ENCODE measurements around the gene UBE4B. TPM values are rescaled to one million over a fixed set of nuclear protein-coding genes. Genes with fewer than 3 reads are reported as not detected.

The UBE4B gene
- total and polyA plus RNA-seq, 4 donors, result 7.5 to 25.5 (median 16.6) TPM

- no peak for TF ChIP-seq ATF3 (IDR thresholded peaks at IDR 0.05)
- TF ChIP-seq HNF4G (IDR thresholded peaks at IDR 0.05), result no peak
- TF ChIP-seq RXRA (IDR thresholded peaks at IDR 0.05), result no peak
- TF ChIP-seq CTCF (IDR thresholded peaks at IDR 0.05; ENCODE audit: low read depth, low read length, missing input control), result no peak
- no peak for TF ChIP-seq JUND (IDR thresholded peaks at IDR 0.05)
- Histone ChIP-seq H3K4me1 (ENCODE audit: control insufficient read depth in 4 of 4, insufficient read depth in 4 of 4, low read length in 3 of 4) (peaks cover 2 to 19% (median 14%) of the 10 kb centered on the region in 4 donors), H3K9me3 (ENCODE audit: control insufficient read depth in 4 of 4, low read length in 3 of 4) (no peaks in the 10 kb centered on the region), H3K27ac (ENCODE audit: low read depth in 1 of 2, low read length in 2 of 2) (no peak overlapping the region), H3K9ac (ENCODE audit: low read depth in 1 of 2, low read length in 2 of 2) (no peak overlapping the region), H3K27me3 (ENCODE audit: control insufficient read depth in 4 of 4, insufficient read depth in 4 of 4, low read length in 3 of 4) (no peaks in the 10 kb centered on the region), H3K36me3 (ENCODE audit: control insufficient read depth in 4 of 4, insufficient read depth in 3 of 4, low read depth in 1 of 4, low read length in 3 of 4) (peaks cover 0 to 9% (median 5%) of the 10 kb centered on the region in 4 donors), H3K4me3 (ENCODE audit: low read depth in 1 of 3, low read length in 3 of 3) (no peak overlapping the region)
- no peak for DNase-seq (ENCODE audit: low spot score)
- WGBS, result 94% methylated on average over 8 of the region's 8 CpGs
These were observed 13.8 kb downstream of the UBE4B start for GRCh38 chr1:10046356-10047085.

GRCh38 chr1:10048601-10049000 lies 15.8 kb downstream of the UBE4B start:
- 95% methylated on average over 3 of the region's 3 CpGs for WGBS
- Histone ChIP-seq H3K4me1 (ENCODE audit: control insufficient read depth in 4 of 4, insufficient read depth in 4 of 4, low read length in 3 of 4) (peaks cover 2 to 19% (median 14%) of the 10 kb centered on the region in 4 donors), H3K9ac (ENCODE audit: low read depth in 1 of 2, low read length in 2 of 2) (no peak overlapping the region), H3K4me3 (ENCODE audit: low read depth in 1 of 3, low read length in 3 of 3) (no peak overlapping the region), H3K27ac (ENCODE audit: low read depth in 1 of 2, low read length in 2 of 2) (no peak overlapping the region), H3K9me3 (ENCODE audit: control insufficient read depth in 4 of 4, low read length in 3 of 4) (no peaks in the 10 kb centered on the region), H3K36me3 (ENCODE audit: control insufficient read depth in 4 of 4, insufficient read depth in 3 of 4, low read depth in 1 of 4, low read length in 3 of 4) (peaks cover 0 to 6% (median 2%) of the 10 kb centered on the region in 4 donors), H3K27me3 (ENCODE audit: control insufficient read depth in 4 of 4, insufficient read depth in 4 of 4, low read length in 3 of 4) (no peaks in the 10 kb centered on the region)
- TF ChIP-seq SP1 (IDR thresholded peaks at IDR 0.05) (no peak), CTCF (IDR thresholded peaks at IDR 0.05; ENCODE audit: low read depth, low read length, missing input control) (no peak), HNF4G (IDR thresholded peaks at IDR 0.05) (no peak), MAX (IDR thresholded peaks at IDR 0.05) (no peak), FOXA1 (IDR thresholded peaks at IDR 0.05) (no peak), GABPA (IDR thresholded peaks at IDR 0.05 in 1 of 2, conservative IDR thresholded peaks at IDR 0.05 in 1 of 2) (no peak), REST (IDR thresholded peaks at IDR 0.05) (no peak), HNF4A (conservative IDR thresholded peaks at IDR 0.05) (no peak), JUND (IDR thresholded peaks at IDR 0.05) (no peak)
- no peak for DNase-seq (ENCODE audit: low spot score)
